Upper lobe of left lung (tissue), 4 donors: Measurements from ENCODE around the gene SPDYE17.
"Not testable (repeated sequence)": the region's sequence is repeated elsewhere in the genome, so short reads cannot be mapped to it uniquely, and the experiment has no call there.

Source experiments
- EP300 ChIP-seq, 4 donors: sonication (generic); formaldehyde crosslinking; IDR thresholded peaks; one replicate each; pipeline ENCODE4 v1.5.1; 2017; ENCODE audit warnings: antibody characterized with exemption in 4 of 4, control low read depth in 2 of 4
- POLR2A ChIP-seq, 4 donors: fragments of 450-650 bp; IDR thresholded peaks; one replicate each; pipeline ENCODE4 v1.5.1; 2016 to 2017; ENCODE audit warnings: antibody characterized with exemption in 4 of 4, mild to moderate bottlenecking in 2 of 4
- TF ChIP-seq, protein P1 (sequence below), 6 experiments: fragments of 450-650 bp in 4 of 6; fragments of 200-600 bp in 2 of 6; sonication (generic) in 2 of 6; IDR thresholded peaks; one replicate each; pipeline ENCODE4 v1.5.1; 2016 to 2019; ENCODE audit warnings: antibody characterized with exemption in 6 of 6

DNA sequence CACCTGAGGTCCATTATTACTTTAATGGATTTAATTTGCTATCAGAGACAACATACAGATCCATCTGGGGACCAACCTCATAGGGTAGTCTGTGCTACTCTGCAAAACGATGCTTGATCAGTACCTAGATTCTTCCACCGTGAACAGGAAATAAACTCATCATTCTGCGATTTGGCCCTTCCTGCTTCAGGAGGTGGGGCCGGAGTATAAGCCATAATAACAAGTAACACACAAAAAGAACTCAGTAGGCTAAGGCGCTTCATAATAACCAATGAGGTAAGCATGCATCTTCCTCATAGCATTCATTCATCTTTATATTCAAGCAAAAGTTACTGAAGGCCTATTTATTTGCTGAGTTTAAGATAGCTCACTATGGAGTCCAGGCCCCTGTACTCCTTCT lies 47.5 kb upstream of the SPDYE17 start:
- TF ChIP-seq POLR2A, EP300 (IDR thresholded peaks at IDR 0.05): not testable (repeated sequence)
- TF ChIP-seq, protein P1, sequence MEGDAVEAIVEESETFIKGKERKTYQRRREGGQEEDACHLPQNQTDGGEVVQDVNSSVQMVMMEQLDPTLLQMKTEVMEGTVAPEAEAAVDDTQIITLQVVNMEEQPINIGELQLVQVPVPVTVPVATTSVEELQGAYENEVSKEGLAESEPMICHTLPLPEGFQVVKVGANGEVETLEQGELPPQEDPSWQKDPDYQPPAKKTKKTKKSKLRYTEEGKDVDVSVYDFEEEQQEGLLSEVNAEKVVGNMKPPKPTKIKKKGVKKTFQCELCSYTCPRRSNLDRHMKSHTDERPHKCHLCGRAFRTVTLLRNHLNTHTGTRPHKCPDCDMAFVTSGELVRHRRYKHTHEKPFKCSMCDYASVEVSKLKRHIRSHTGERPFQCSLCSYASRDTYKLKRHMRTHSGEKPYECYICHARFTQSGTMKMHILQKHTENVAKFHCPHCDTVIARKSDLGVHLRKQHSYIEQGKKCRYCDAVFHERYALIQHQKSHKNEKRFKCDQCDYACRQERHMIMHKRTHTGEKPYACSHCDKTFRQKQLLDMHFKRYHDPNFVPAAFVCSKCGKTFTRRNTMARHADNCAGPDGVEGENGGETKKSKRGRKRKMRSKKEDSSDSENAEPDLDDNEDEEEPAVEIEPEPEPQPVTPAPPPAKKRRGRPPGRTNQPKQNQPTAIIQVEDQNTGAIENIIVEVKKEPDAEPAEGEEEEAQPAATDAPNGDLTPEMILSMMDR (IDR thresholded peaks at IDR 0.05) = not testable (repeated sequence)
